Stimulated activated naive CD8-positive, alpha-beta T cell treated with anti-CD3 and anti-CD28 coated beads, Interleukin-15, Interleukin-2, amounts not matched to agents 100 U/mL and 50 U/mL, for 24 hours (primary cell): Measurements from ENCODE around the gene MRPL4.
"Not testable (repeated sequence)": the region's sequence is repeated elsewhere in the genome, so short reads cannot be mapped to it uniquely, and the experiment has no call there.

Experiments used
- ATAC-seq: fragments of 150-1000 bp; cut with Tn5 transposase; one replicate; pipeline ENCODE4 v1.10.0; 2021
- DNase-seq: peaks from one replicate; pipeline ENCODE4 v3.0.0; 2021

MRPL4 gene

DNA sequence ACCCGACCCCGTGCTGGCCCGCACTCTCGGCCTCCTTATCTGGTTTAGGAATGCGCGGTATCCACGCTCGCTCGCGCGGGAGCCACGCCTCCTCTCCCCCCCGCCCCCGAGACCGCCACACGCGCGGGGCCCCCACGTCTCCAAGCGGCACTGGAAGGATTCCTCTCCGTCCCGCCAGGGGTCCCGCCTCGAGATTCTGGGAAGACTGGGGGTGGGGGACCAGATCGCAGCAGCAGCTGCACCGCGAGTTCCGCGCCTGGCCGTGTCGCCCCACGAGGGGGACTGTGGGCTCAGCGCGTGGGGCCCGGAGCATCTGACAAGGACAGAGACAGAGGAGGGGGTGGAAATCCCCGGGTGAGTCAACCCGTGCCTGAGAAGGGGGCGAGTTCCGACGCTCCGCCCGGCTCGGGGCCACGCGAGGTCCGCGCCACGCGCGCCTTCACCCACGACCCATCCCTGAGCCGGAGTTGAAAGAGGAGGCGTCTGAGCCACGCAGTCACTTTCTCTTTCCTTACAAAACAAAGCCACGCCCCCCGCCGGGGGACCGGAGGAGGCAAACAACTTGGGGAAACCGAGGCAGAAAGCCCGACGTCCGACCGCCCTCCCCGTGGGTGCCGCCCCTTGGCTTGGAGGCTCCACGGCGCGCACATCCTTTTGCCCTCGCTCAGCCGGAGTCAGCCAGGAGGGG is 21.7 kb upstream of the MRPL4 start:
- peak; percentile 62 for DNase-seq
- ATAC-seq = peak; percentile 37

- ATAC-seq (peak; percentile 38), DNase-seq (peak; percentile 81)
Observed at GRCh38 chr19:10230861-10231611, 21.0 kb upstream of the MRPL4 start, which contains the start of gene S1PR2. Gene S1PR2 (minus strand): TSS chr19:10231331. CDS start chr19:10224905, 6,426 bp downstream.

DNA sequence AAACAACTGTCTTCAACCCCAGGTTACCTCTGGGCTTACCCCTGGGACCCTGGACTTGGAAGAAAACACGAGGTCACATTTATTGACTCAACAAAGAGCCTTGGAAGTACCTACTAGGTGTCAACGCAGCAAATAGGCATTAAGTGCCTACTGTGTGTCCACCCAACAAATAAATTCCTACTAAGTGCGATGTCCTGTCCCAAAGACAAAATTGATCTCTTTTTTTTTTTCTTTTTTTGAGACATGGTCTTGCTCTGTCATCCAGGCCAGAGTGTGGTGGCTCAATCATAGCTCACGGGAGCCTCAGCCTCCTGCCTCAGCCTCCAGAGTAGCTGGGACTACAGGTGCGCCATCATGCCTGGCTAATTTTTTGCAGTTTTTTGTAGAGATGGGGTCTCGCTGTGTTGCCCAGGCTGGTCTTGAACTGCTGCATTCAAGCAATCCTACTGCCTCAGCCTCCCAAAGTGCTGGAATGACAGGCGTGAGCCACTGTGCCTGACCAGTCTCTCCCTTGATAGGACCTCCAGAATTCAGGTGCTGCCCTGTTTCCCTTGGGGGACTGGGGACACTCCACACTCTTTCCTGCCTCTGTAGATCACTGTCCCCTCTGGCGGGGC is 20.3 kb upstream of the MRPL4 start:
- ATAC-seq = no peak
- no peak for DNase-seq

GRCh38 chr19:10233946-10234345 is 18.1 kb upstream of the MRPL4 start:
- no peak for DNase-seq

GRCh38 chr19:10235003-10235402 is 17.0 kb upstream of the MRPL4 start:
- ATAC-seq = no peak
- DNase-seq = no peak

More at GRCh38 chr19:10233946-10234345, 18.1 kb upstream of the MRPL4 start:
- ATAC-seq = no peak

DNA sequence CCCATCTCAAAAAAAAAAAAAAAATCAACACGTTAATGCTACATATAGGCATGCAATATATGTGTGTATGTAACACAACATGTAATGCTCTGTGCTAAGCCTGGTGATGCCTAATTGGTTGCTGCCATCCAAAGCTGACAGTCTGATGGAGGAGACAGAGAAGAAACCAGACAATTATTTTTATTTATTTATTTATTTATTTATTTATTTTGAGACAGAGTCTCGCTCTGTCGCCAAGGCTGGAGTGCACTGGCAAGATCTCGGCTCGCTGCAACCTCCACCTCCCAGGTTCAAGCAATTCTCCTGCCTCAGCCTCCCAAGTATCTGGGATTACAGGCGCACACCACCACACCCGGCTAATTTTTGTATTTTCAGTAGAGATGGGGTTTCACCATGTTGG is 16.6 kb upstream of the MRPL4 start:
- not testable (repeated sequence) for DNase-seq, ATAC-seq

- no peak for DNase-seq
- ATAC-seq = no peak
Observed at GRCh38 chr19:10237702-10238101, 14.3 kb upstream of the MRPL4 start.

GRCh38 chr19:10238172-10238783 is 13.7 kb upstream of the MRPL4 start:
- DNase-seq (no peak), ATAC-seq (no peak)

GRCh38 chr19:10241826-10242449 is 10.1 kb upstream of the MRPL4 start:
- not testable (repeated sequence) for DNase-seq, ATAC-seq

GRCh38 chr19:10243606-10244005 is 8.4 kb upstream of the MRPL4 start:
- DNase-seq (no peak), ATAC-seq (no peak)

DNA sequence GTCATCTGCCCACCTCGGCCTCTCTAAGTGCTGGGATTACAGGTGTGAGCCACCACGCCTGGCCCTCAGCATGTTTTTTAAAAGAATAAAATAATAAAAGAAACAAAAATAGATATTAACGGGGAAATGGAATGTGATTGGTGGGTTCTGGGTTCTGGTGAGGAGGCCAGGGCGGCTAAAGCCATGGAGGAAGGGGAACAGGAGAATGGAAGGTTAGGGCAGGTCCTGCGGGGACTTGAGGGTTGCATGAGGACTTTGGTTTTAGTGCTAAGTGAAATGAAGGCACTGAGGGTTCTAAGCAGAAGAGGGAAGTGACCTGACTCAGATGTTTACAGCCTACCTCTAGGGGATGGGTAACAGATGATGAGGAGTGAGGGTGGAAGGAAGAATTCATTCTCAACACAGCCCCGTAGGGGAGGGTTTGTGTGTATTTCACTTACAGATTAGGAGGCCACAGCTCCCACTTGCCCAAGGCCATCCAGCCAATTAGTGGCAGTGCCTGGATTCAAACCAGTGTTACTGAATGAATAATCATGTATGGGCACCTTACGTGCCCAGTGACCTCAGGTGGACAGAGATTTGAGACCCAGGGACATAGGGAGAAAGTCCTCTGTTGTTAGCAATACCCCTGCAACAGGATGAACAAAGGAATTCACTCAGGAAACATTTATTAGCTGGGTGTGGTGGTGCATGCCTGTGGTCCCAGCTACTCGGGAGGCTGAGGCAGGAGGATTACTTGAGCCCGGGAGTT is 6.7 kb upstream of the MRPL4 start:
- ATAC-seq (no peak), DNase-seq (no peak)

GRCh38 chr19:10246511-10246910 is 5.5 kb upstream of the MRPL4 start:
- ATAC-seq = no peak

GRCh38 chr19:10252707-10253106 is 693 bp downstream of the MRPL4 start:
- DNase-seq (no peak), ATAC-seq (no peak)

More at GRCh38 chr19:10246511-10246910, 5.5 kb upstream of the MRPL4 start:
- no peak for DNase-seq

DNA sequence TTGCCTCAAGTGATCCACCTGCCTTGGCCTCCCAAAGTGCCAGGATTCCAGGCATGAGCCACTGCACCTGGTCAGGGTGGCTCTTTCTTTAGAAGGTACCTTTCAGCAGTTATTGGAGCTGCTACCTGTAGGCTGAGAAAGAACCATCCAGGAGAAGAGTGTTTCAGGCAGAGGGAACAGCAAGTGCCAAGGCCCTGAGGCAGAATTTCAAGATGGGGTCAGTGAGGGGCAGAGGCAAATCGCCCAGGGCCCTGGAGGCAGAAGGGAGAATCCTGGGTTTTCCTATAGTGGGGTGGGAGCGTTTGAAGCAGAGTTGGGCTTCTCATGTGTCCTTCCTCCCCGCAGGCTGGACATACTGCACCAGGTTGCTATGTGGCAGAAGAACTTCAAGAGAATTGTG is 2.2 kb downstream of the MRPL4 start:
- ATAC-seq = no peak
- DNase-seq = no peak

DNA sequence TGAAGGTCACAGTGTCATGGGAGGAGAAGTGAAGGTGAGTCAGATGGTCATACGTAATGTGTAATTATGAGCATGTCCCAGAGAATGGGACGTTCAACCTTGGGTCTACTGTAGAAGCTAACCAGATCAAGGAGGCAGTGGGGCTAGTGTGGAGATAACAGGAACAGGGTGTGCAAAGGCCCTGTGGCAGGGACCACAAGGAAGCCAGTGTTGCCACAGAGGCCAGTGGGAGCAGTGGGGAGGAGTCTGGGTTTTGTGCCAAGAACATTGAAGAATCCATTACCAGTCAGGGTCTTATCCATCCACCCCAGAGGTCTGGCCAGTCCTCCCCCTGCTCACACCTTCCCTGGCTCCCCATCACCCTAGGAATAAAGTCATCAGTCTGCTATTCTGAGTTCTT is 3.3 kb downstream of the MRPL4 start:
- ATAC-seq (no peak), DNase-seq (no peak)

DNA sequence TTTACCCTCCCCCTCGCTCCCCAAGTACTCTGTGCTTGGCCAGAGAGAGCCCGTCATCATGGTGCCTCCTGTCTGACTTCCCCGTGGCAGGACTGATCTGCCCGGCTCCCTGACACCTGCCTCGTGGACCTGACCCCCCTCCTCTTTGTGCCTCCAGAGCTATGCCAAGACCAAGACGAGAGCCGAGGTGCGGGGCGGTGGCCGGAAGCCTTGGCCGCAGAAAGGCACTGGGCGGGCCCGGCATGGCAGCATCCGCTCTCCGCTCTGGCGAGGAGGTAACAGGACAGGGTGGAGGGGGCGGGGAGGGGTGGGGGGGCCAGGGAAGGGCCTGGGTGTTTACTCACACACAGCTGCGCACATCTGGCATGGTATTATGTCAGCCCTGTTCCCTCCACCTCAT is 4.5 kb downstream of the MRPL4 start:
- DNase-seq (no peak), ATAC-seq (no peak)

- DNase-seq = no peak
- no peak for ATAC-seq
Observed at GRCh38 chr19:10256970-10257615, 5.1 kb downstream of the MRPL4 start.

GRCh38 chr19:10258080-10258710 is 6.2 kb downstream of the MRPL4 start:
- no peak for ATAC-seq

DNA sequence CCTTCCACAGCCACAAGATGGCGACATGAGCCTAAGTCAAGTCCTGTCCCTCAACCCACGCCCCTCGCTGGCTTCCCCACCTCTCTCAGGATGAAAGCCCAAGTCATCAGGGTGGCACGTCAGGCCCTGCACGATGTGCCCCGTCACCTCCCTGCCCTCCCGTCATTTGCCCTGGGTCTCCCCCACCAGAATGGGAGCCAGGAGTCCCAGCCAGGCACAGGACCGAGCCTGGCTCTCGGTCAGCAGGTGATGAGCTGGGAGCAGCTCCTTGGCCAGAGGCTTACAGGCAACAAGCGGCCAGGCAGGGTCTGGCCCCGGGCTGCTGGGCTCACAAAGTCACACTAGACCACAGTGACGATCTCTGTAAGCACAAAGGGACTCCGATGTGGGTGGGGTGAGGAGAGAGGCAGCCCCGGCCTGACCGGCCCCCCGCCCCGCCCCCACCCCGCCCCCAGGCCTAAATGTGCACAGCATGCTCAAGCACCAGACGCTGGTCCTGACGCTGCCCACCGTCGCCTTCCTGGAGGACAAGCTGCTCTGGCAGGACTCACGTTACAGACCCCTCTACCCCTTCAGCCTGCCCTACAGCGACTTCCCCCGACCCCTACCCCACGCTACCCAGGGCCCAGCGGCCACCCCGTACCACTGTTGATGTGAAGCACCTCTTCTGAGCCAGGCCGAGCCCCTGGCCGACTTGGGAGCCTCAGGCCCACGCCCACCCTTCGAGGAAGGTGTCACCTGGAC is 7.3 kb downstream of the MRPL4 start:
- DNase-seq = peak; percentile 95
- ATAC-seq = peak; percentile 76

More at GRCh38 chr19:10258080-10258710, 6.2 kb downstream of the MRPL4 start:
- DNase-seq = no peak
